ENCODE results near the gene CFAP74. TPM values are rescaled to one million over a fixed set of nuclear protein-coding genes. Genes with fewer than 3 reads are reported as not detected.
"Not testable (repeated sequence)": the region's sequence is repeated elsewhere in the genome, so short reads cannot be mapped to it uniquely, and the experiment has no call there.

CFAP74 gene
- total RNA-seq, 2 donors from 2014 or later = 9.1 TPM; not detected in 1

DNA sequence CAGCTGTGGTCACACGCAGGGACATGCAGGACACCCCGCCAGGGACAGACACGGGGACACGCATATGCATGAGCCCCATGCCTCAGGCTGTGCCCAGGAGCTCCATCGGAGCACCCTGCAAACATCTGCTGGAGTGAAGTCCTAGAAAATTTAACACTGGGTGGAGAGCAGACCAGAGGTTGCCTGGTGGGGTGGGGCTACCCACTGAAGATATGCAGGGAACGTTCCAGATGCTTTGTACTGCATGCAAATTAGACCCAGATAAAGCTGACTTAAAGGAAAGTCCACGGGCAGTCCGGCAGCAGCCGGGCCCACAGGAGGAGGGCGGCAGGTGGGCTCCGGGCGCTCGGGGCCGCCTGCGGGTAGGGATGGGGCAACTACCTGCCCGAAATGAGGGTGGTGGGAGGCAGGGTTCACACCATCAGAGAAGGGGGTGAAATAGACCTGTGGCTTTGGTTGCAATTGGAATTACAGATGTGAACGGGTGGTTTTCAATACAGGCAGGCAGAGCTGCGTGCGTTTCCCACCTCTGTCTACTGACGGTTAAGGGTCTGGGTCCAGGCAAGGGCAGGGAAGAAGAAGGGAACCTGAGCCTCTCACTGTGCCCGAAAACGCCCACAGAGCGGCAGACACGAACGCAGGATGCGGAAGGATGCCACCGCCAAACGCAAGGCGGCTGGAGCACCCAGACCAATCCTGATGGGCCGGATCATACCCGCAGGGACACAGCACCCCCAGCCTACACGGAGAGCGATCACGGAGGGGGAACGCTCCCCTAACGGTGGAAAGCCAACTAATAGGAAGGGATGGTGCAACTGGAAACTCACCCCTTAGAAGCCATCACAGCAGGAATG is 21.0 kb downstream of the CFAP74 start:
- 86% methylated on average over 36 of the region's 36 CpGs for WGBS
- no peaks in the 10 kb centered on the region for H3K4me1 ChIP-seq (replicated peaks)
- H3K27ac ChIP-seq = no peak overlapping the region
- no peak for DNase-seq (ENCODE audit: low spot score)
- no peaks in the 10 kb centered on the region for H3K9me3 ChIP-seq
- TF ChIP-seq, protein P1, sequence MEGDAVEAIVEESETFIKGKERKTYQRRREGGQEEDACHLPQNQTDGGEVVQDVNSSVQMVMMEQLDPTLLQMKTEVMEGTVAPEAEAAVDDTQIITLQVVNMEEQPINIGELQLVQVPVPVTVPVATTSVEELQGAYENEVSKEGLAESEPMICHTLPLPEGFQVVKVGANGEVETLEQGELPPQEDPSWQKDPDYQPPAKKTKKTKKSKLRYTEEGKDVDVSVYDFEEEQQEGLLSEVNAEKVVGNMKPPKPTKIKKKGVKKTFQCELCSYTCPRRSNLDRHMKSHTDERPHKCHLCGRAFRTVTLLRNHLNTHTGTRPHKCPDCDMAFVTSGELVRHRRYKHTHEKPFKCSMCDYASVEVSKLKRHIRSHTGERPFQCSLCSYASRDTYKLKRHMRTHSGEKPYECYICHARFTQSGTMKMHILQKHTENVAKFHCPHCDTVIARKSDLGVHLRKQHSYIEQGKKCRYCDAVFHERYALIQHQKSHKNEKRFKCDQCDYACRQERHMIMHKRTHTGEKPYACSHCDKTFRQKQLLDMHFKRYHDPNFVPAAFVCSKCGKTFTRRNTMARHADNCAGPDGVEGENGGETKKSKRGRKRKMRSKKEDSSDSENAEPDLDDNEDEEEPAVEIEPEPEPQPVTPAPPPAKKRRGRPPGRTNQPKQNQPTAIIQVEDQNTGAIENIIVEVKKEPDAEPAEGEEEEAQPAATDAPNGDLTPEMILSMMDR (IDR thresholded peaks at IDR 0.05) = no peak
- TF ChIP-seq POLR2A (IDR thresholded peaks at IDR 0.05) (no peak), POLR2AphosphoS5 (IDR thresholded peaks at IDR 0.05) (no peak)
- H3K27me3 ChIP-seq (replicated peaks; ENCODE audit: insufficient read depth) = no peaks in the 10 kb centered on the region
- no peak overlapping the region for H3K4me3 ChIP-seq
- intact Hi-C loops (cut with DNase I) = no loop called here
- H3K36me3 ChIP-seq = no peaks in the 10 kb centered on the region

DNA sequence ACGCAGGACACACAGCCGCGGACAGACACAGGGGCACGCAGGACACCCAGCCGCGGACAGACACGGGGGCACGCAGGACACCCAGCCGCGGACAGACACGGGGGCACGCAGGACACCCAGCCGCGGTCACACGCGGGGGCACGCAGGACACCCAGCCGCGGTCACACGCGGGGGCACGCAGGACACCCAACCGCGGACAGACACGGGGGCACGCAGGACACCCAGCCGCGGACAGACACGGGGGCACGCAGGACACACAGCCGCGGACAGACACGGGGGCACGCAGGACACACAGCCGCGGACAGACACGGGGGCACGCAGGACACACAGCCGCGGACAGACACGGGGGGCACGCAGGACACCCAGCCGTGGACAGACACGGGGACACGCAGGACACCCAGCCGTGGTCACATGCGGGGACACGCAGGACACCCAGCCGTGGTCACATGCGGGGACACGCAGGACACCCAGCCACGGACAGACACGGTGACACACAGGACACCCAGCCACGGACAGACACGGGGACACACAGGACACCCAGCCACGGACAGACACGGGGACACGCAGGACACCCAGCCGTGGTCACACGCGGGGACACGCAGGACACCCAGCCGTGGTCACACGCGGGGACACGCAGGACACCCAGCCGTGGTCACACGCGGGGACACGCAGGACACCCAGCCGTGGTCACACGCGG is 21.8 kb downstream of the CFAP74 start:
- 97% methylated on average over 59 of the region's 73 CpGs for WGBS
- H3K4me1 ChIP-seq (replicated peaks); intact Hi-C loops (cut with DNase I); H3K9me3 ChIP-seq; H3K27me3 ChIP-seq (replicated peaks; ENCODE audit: insufficient read depth); DNase-seq (ENCODE audit: low spot score); H3K4me3 ChIP-seq; H3K27ac ChIP-seq; H3K36me3 ChIP-seq: not testable (repeated sequence)

DNA sequence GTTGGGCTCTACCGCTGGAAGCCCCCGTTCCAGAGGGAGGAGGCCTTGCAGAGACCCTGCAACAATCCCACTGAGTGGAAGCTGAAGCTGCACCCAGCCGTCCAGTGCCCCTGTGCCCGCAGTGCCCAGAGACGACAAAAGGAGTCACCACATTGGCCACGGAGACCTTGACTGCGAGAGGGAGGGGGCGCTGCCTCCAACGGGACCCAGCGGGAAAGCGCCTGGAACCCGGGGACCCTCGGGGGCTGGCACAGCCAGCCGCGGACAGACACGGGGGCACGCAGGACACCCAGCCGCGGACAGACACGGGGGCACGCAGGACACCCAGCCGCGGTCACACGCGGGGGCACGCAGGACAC is 22.5 kb downstream of the CFAP74 start:
- H3K27ac ChIP-seq = no peak overlapping the region
- 94% methylated on average over 26 of the region's 26 CpGs for WGBS
- H3K36me3 ChIP-seq = no peaks in the 10 kb centered on the region
- H3K27me3 ChIP-seq (replicated peaks; ENCODE audit: insufficient read depth) = no peaks in the 10 kb centered on the region
- H3K4me1 ChIP-seq (replicated peaks) = no peaks in the 10 kb centered on the region
- no peaks in the 10 kb centered on the region for H3K9me3 ChIP-seq
- no peak overlapping the region for H3K4me3 ChIP-seq
- intact Hi-C loops (cut with DNase I) = no loop called here
- TF ChIP-seq, protein P1 (IDR thresholded peaks at IDR 0.05) = no peak
- TF ChIP-seq POLR2AphosphoS5 (IDR thresholded peaks at IDR 0.05) = no peak
- no peak for TF ChIP-seq POLR2A (IDR thresholded peaks at IDR 0.05)
- DNase-seq (ENCODE audit: low spot score) = no peak

DNA sequence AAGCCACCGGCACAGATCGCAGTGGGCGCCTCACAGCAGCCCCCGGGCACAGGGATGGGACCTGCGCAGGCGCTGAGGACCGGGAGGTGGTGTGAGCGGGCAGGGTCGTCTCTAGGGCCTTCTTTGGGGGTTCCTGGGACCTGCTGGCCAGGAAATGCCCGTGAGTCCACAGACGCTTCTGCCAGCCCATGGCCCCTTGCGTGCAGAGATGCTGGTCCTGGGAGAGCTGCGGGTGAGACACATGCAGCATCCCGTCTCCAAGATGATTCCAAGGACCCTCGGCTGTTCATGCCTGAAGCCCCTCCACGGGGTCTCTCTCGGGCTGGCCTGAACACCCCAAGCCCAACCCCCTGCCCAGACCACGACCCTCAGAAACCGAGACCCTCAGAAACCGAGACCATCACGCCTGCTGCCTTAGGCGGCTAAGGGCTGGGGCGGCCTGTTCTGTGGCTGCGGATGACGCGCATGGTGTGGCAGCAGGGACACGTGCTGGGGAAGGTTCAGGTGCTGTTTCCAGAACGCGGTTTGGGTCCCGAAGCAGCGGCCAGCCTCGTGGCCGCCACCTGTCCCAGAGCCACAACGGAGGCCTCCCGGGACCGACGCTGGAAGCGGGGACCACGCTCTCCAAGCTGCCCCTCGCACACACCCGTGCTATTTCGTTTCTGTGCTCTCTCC is 23.0 kb downstream of the CFAP74 start:
- no peak for DNase-seq (ENCODE audit: low spot score)
- H3K27ac ChIP-seq = no peak overlapping the region
- no peaks in the 10 kb centered on the region for H3K27me3 ChIP-seq (replicated peaks; ENCODE audit: insufficient read depth)
- TF ChIP-seq POLR2AphosphoS5 (IDR thresholded peaks at IDR 0.05) = no peak
- TF ChIP-seq, protein P1 (IDR thresholded peaks at IDR 0.05) = no peak
- TF ChIP-seq POLR2A (IDR thresholded peaks at IDR 0.05) = no peak
- intact Hi-C loops (cut with DNase I) = no loop called here
- H3K9me3 ChIP-seq = no peaks in the 10 kb centered on the region
- WGBS = 91% methylated on average over 38 of the region's 42 CpGs
- H3K36me3 ChIP-seq = no peaks in the 10 kb centered on the region
- H3K4me1 ChIP-seq (replicated peaks) = no peaks in the 10 kb centered on the region
- H3K4me3 ChIP-seq = no peak overlapping the region

DNA sequence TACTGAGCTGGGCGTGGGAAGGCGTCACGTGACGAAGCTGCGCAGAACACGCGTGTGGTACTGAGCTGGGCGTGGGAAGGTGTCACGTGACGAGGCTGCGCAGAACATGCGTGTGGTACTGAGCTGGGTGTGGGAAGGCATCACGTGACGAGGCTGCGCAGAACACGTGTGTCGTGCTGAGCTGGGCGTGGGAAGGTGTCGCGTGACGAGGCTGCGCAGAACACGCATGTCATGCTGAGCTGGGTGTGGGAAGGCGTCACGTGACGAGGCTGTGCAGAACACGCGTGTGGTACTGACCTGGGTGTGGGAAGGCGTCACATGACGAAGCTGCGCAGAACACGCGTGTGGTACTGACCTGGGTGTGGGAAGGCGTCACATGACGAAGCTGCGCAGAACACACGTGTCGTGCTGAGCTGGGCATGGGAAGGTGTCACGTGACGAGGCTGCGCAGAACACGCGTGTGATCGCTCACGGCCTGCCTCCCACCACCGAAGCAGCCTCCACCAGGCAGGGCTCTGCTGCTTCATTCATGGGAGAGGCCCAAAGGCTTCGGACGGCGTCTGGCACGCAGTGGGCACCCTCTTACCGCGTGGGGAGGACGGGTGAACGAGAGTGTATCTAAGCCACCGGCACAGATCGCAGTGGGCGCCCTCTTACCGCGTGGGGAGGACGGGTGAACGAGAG is 24.0 kb downstream of the CFAP74 start:
- Histone ChIP-seq H3K9me3 (no peaks in the 10 kb centered on the region), H3K4me1 (replicated peaks) (no peaks in the 10 kb centered on the region), H3K27me3 (replicated peaks; ENCODE audit: insufficient read depth) (no peaks in the 10 kb centered on the region), H3K4me3 (no peak overlapping the region), H3K36me3 (no peaks in the 10 kb centered on the region), H3K27ac (no peak overlapping the region)
- 95% methylated on average over 61 of the region's 61 CpGs for WGBS
- no peak for DNase-seq (ENCODE audit: low spot score)
- intact Hi-C loops (cut with DNase I) = no loop called here
- no peak for TF ChIP-seq POLR2A (IDR thresholded peaks at IDR 0.05)
- TF ChIP-seq, protein P1 (IDR thresholded peaks at IDR 0.05) = no peak
- no peak for TF ChIP-seq POLR2AphosphoS5 (IDR thresholded peaks at IDR 0.05)

DNA sequence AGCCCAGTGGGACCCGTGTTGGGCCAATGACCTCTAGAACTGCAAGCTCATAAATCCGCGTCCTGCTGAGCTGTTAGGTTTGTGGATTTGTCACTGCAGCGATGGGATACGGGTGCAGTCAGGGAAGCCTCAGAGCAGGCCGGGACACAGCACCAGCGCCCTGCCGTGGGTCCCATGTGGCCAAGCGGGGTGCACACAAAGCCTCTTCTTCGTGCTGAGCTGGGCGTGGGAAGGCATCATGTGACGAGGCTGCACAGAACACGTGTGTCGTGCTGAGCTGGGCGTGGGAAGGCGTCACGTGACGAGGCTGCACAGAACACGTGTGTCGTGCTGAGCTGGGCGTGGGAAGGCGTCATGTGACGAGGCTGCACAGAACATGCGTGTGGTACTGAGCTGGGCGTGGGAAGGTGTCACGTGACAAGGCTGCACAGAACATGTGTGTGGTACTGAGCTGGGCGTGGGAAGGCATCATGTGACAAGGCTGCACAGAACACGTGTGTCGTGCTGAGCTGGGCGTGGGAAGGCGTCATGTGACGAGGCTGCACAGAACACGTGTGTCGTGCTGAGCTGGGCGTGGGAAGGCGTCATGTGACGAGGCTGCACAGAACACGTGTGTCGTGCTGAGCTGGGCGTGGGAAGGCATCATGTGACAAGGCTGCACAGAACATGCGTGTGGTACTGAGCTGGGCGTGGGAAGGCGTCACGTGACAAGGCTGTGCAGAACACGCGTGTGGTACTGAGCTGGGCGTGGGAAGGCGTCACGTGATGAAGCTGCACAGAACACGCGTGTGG is 24.7 kb downstream of the CFAP74 start:
- H3K27me3 ChIP-seq (replicated peaks; ENCODE audit: insufficient read depth); H3K4me1 ChIP-seq (replicated peaks); H3K4me3 ChIP-seq; DNase-seq (ENCODE audit: low spot score); H3K9me3 ChIP-seq; intact Hi-C loops (cut with DNase I); H3K27ac ChIP-seq; H3K36me3 ChIP-seq: not testable (repeated sequence)
- WGBS = 90% methylated on average over 51 of the region's 51 CpGs
